ENCODE measurements around the gene HOXD3.

The HOXD3 gene

DNA sequence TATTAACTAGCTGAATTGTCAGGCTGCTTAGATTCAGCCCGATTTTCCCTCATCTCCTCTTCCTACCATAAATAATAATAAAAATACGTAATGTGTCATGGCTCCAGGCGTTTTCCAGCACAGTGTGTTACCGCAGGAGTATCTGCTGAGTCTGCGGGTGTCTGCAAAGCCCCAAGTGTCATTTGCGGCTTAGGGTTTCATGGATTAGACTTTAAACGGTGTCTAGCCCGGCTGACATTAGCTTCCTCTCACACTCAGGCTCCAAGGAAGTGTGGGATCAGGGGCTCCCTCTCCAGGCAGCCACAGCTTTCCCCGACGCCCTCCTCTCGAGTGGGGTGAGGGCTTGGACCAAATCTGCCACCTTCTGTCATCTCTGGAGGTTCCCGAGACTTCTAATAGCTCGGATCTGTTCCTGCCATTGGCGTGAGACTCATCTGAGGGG, 17.3 kb downstream of the HOXD3 start:
- in situ Hi-C loops (cut with MboI; ENCODE audit: low sequenced_read_pairs), result no loop called here

DNA sequence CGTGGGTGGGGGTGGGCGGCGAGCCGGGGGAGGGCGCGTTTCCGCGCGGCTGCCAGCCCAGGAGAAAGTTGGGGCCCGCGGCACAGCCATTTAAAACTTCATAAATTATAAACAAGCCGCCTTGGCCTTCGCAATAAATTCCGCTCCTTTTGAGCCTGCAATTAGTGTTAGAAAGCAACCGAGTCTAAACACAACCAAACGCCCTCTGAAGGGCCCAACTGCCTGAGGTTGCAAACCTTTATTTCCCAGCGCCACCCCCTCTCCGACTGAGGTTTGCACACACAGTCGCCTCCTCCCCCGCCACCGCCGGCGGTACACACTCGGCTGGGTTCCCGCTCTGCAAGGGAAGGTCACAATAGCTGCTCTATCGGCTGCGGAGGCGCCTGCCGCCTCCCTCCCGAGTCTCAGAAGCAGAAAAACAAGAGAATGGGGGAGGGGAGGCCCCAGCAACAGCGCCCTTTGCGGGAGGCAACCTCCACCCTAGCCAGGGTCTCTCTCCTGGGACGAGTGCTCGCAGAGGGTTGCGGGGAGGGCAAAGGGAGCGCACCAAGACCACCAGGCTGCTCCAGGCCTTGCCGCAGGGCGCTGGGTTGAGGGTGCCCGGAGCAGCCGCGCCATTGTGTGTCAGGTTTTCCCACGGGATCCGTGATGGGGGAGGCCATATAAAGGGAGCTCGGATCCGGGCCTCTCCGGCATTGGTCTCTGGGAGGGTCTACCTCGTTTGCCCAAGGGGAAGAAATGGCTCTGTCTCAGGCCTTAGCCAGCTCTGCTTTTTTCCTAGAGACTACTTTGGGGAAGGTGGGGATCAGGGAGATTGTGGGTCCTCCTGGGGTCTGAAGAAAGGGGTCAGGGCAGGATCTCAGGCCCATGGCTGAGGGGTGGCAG, 18.0 kb downstream of the HOXD3 start:
- in situ Hi-C loops (cut with MboI; ENCODE audit: low sequenced_read_pairs), result no loop called here

DNA sequence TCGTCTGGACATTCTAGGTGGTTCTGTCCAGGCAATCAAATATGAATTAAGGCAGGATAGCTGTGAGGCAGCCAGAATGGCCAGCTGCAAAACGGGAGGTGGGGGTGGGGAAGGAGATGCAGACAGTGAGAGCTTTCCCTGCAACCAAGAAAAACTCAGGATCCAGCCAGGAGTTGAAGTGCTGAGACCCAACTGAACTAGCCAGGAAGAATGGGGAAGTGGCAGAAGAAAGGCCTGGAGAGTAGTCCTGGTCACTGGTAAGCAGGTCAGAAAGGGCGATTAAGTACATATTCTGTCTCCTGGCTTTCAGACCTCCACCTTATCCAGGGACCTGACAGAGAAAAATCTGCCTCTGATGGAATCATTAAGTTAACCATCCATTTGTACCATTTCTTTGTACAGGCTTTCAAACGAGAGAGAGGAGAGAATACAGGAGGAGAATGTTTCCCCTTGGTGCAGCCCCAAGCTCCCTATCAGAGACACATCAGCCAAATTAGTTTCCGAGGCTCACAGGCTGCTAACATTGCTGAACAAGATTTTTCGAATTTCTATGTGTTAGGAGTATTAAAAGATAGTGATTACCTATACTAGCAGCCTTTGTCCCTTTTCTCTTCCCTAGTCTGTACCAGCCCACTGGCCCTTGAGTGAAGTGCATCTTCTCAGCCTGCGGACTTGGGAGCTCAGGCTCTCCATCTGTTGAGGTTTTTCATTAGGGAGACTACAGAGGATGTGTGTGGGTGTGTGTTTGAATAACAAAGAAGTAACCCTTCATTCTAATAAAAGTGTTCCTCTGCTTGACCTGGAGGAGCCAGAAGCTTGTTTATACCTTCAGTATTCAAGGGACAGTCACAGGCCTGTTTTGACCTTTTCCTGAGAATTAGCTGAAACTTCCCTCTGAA, 18.9 kb downstream of the HOXD3 start:
- in situ Hi-C loops (cut with MboI; ENCODE audit: low sequenced_read_pairs), result no loop called here

DNA sequence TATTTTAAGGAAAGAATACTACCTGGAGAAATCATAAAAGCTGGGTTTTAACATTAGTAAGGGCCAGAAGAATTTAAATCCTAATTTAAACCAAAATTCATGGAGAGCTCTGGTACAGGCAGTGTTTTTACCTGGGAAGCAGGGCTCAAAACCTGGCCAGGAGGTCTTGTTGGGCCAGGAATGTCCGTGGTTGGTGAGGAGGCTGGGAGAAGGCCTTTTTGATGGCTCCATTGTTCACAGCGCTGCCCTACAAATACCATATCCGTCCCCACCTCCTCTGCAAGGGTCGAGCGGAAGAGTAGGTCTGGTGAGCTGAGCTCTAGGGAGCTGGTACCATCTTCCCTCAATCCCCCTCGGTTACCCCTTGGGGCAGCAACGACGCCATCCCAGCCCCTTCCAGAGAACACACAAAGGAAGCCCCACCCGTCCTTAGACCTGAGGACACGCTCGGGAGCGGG, 20.5 kb downstream of the HOXD3 start:
- in situ Hi-C loops (cut with MboI; ENCODE audit: low sequenced_read_pairs), result no loop called here

DNA sequence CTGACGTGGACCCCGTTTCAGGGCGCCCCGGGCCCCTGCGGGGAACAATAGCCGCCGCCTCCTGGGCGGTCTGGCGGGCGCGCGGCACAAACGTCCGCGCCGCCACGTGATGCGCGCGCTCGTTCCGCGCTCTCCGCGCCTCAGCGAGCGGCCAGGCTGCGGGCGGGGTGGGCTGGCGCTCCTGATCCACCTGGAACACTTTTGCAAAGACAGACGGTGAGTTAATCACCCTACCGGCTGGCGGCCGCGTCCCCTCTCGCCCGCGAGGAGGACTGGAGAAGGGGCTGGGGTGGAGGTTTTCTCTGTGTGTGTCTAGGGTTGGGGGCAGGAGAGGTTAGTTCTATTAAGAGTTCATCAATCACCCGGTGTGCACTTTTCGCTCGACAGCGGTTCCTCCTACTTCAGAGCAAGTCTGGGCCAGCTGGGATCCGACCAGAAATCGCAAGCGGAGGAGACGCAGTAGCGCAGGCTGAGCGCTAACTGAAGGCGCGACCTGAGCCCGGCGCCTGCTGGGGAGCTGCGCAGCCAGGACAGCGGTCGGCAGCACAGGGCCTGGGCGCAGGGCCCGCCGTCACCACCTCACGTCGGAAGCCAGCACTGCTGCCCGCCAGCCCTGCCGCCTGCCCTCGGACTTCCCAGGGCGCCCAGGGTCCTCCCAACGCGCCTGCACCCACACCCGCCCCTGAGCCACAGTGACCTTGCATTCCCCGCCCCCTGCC, 21.1 kb downstream of the HOXD3 start:
- in situ Hi-C loops (cut with MboI; ENCODE audit: low sequenced_read_pairs), result no loop called here

DNA sequence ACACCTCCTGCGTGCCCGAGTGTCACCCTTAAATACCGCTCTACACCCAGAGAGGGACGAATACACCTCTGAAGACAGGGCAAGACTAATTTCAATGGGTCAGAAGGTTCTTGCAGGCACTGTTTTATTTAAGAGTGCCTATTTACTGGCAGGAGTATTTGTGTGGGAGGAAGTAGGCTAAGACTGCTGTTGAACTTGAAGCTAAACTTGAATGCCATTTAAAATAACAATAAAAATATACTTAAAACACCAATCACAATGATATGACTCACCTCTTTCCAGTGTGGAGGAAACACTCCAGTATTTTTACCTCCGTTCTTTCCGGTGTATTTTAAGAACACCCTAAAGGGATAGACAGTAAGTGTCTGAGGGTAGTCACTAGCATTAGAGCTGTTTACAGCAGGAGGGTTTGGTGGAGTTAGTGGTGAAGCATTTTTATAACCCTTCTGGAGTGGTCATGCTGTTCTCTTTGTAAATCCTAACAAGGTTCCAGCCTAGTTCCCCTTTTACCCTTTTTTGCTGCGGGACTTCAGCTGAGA, 21.7 kb downstream of the HOXD3 start:
- in situ Hi-C loops (cut with MboI; ENCODE audit: low sequenced_read_pairs), result no loop called here

DNA sequence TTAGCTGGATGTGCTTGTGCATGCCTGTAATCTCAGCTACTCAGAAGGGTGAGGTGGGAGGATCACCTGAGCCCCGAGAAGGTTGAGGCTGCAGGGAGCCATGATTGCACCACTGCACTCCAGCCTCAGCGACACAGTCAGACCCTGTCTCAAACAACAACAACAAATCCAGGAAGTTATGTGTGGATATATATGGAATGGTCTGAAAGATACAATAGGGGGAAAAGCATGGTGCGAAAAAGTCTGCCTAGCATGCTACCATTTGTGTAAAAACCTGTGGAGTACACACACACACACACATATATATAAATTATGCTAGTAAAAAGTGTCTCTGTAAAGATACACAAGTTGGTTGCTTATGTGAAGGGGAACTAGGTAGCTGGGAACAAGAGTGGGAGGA, 24.4 kb downstream of the HOXD3 start:
- in situ Hi-C loops (cut with MboI; ENCODE audit: low sequenced_read_pairs), result no loop called here

DNA sequence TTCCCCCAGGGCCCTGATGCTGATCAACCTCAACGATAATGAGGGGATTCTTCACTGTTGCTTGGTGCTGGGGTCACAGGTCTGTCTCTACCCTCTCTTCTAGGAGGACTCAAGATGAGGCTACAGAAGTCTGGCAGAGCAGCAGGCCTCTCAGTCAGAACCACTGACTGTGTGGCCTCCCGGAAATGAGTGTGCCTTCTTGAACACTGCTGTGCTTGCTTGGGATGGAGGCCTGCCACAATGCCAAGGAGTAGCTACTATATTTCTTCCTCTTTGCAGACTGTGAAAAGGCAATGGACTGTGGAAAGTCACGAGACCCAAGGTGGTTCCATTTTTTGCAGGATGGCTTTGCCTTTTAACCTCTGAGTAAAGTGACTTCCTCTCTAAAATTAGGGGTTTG, 25.6 kb downstream of the HOXD3 start:
- in situ Hi-C loops (cut with MboI; ENCODE audit: low sequenced_read_pairs), result no loop called here

DNA sequence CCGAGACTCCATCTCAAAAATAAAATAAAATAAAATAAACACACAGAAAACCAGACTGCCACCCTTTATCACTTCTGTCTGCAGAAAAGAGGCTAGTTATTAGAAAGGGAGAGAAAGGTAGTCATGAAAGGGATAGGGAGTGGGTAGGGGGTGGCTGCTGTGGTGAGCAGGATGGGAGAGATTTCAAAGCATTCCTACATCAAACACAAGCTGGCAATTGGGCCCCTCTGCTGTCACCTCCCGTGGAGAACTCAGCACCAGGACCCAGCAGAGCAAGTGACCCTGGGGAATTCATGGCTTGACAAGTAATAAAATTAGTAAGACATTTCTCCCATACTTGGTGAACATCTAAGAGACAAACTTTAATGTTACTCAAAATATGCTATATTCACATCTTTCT, 27.6 kb downstream of the HOXD3 start:
- in situ Hi-C loops (cut with MboI; ENCODE audit: low sequenced_read_pairs), result no loop called here

DNA sequence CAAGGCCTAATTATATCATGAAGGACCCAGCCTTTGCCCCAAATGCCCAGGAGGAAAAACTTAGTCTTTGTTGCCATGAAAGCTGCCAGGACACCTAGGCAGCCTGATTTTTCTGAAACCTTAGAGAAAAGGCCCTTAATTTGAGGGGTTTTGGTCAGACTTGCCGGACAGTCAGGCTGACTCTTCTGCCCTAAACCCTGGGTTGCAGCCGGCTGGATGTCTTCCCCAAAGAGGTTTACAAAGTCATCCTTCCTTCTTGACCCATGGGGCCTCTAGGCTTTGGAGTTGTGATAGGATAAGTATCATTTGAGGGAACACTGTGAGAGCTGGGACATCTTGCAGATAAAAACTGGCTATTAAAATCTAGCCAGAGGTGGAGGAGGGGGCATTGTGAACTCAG, 28.9 kb downstream of the HOXD3 start:
- in situ Hi-C loops (cut with MboI; ENCODE audit: low sequenced_read_pairs), result no loop called here

DNA sequence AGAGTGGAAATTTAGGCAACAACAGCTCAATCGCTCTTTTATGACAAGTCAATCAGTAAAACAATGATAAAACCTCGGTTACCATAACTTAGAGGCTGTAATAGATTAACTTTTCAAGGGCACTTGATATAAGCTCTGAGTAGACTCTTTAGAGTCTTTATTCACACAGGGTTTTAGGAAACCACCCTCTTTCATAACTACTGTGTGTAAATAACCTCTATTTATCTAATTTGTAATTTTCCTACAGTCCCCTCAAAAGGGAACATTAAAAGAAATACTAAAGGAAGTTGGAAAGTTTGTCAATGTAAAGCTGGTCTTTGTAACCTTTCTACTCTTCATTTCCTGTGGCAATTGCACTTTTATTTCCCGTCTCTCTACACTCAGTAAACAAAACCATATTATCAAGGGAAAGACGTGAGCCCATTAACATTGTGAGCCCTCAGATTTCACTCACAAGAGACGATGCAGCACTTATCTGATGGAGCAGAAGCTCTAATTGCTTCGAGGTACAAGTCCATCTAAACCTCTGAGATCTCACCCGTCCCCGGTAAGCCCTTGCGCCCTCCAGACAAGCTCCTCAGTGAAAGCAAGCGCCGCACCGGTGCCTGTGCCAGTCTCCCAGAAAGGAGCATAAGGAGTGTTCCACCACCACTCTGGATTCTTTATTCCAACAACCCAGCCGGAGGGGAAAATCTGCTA, 30.2 kb downstream of the HOXD3 start:
- in situ Hi-C loops (cut with MboI; ENCODE audit: low sequenced_read_pairs), result no loop called here

DNA sequence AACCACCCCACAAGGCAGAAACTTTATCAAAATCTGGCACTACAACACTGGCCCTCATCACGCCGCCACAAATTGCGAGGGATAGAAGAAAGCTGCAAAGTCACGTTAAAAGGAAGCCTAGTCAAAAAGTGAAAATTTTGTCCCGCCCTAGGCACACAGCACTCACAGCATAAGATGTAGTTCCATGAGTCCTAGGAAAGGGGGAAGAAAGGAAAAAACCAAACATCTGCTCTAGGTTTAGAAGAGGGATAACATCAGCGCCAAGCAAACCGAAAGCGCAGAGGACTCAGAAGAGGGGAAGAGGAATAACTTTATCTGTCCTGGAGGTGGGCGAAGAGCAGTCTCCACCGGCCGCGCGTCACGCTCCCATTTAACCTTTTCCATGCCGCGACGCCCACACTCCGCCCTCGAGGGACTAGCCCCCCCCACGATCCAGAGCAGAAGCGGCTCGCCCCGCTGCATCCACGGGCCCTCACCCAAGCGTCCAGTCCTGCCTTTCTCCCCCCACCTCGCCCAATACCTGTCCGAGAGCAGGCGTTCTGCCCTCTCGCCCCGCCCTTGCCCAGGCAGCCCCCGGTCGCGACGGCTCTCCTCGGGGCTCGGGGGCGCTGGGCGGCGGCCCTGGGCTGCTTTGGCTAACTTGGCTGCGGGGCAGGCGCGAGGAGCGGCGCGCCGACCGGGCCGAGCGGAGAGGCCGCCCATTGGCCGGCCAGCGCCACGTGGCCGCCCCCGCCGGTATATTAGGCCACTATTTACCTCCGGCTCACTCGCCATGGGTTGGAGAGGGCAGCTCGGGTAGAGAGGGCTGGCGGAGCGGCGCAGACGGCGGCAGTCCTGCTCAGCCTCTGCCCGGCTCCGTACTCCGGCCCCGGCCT, 31.0 kb downstream of the HOXD3 start, which contains the start of gene HOXD1:
TSS of gene HOXD1 (plus strand) at position 770 of the 875 bp plus-strand sequence. CDS start 134 bp downstream, outside the sequence.
- in situ Hi-C loops (cut with MboI; ENCODE audit: low sequenced_read_pairs), result no loop called here

DNA sequence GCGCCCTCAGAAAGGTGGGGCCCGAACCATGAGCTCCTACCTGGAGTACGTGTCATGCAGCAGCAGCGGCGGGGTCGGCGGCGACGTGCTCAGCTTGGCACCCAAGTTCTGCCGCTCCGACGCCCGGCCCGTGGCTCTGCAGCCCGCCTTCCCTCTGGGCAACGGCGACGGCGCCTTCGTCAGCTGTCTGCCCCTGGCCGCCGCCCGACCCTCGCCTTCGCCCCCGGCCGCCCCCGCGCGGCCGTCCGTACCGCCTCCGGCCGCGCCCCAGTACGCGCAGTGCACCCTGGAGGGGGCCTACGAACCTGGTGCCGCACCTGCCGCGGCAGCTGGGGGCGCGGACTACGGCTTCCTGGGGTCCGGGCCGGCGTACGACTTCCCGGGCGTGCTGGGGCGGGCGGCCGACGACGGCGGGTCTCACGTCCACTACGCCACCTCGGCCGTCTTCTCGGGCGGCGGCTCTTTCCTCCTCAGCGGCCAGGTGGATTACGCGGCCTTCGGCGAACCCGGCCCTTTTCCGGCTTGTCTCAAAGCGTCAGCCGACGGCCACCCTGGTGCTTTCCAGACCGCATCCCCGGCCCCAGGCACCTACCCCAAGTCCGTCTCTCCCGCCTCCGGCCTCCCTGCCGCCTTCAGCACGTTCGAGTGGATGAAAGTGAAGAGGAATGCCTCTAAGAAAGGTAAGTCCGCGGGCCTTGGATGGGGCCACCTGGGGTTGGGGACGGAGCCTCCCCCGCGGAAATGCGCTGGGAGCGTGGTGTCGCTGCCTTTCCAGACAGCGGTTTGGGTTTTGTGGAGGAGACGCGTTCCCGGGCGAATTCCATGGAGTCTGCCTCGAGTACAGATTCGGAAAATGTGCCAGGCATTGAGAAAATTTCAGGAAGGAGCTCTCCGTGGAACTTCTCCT, 31.9 kb downstream of the HOXD3 start:
- in situ Hi-C loops (cut with MboI; ENCODE audit: low sequenced_read_pairs), result no loop called here

DNA sequence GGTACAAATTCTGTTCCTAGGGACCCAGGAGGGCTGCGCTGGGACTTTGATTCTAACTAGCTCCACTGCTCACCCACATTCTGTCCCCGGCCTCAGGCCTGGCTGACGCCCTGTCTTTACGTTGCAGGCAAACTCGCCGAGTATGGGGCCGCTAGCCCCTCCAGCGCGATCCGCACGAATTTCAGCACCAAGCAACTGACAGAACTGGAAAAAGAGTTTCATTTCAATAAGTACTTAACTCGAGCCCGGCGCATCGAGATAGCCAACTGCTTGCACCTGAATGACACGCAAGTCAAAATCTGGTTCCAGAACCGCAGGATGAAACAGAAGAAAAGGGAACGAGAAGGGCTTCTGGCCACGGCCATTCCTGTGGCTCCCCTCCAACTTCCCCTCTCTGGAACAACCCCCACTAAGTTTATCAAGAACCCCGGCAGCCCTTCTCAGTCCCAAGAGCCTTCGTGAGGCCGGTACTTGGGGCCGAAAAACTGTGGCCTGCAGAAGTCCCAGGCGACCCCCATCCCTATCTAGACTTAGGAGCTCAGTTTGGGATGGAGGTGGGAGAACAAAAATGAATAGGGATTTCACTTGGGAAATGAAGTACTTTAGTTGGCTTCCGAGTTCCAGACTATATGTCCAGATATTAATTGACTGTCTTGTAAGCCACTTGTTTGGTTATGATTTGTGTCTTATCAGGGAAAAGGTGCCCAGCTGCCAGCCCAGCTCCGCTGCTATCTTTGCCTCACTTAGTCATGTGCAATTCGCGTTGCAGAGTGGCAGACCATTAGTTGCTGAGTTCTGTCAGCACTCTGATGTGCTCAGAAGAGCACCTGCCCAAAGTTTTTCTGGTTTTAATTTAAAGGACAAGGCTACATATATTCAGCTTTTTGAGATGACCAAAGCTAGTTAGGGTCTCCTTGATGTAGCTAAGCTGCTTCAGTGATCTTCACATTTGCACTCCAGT, 32.9 kb downstream of the HOXD3 start:
- in situ Hi-C loops (cut with MboI; ENCODE audit: low sequenced_read_pairs), result no loop called here

DNA sequence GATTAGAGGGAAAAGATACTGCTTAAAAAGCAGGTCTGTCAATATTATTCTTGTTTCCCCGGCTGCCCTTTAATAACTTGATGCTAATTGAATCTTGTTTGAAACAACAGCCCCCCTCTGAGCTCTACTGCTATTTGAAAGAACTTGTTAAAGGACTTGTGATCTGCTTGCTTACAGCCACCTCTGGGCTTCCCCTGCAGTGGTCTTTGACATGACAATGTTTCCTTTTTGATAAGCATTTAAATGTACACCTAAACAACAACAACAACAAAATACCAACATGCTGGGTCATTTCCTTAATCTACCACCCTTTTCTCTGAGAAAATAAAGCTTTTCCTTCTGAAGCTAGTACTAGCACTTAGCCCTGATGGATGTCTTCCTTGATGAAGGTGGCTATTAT, 35.2 kb downstream of the HOXD3 start:
- in situ Hi-C loops (cut with MboI; ENCODE audit: low sequenced_read_pairs), result no loop called here

DNA sequence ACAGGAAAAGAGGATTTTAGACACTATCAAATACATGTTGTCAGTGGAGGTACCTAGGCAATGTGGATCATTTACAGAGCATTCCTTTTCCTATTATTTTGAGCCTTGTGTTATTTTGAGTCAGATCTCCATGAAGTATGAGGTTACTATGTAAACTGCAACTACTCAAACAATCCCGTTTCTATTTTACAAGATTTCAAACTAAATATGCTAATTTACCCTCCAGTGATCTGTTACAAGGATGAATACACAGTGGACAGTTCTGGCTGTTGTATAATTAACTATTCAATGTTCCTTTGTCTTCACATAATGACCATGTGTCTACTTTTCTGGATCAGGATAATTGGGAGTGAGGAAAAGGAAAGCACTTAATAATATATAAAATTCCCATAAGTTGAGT, 35.9 kb downstream of the HOXD3 start:
- in situ Hi-C loops (cut with MboI; ENCODE audit: low sequenced_read_pairs), result no loop called here

DNA sequence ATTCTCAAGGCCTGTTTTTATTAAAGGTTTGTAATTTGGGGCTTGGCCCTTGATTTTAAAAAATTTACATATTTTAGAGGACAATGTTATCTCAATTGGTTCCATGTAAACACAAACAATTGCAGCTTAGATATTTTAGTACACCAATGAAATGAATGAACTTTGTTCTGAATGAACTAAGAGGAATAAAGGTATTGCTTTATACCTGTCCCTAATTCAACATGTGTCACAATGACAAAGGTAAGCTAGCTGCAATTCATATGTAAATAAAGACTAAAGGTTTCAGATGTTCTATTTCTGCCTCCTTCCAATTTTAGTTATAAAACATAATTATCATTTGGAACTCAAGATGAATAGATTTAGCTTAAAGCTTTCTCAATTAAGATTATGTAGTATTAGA, 42.8 kb downstream of the HOXD3 start:
- in situ Hi-C loops (cut with MboI; ENCODE audit: low sequenced_read_pairs), result no loop called here
